Measurements from ENCODE around the gene CDV3.

CDV3 gene

GRCh38 chr3:133606342-133606741 lies 32.9 kb downstream of the CDV3 start:
- no peak for DNase-seq

- DNase-seq, result no peak
Observed at GRCh38 chr3:133606902-133607301, 33.4 kb downstream of the CDV3 start.

- no peak for DNase-seq
Observed at GRCh38 chr3:133607816-133608215, 34.3 kb downstream of the CDV3 start.

- DNase-seq, result no peak
Observed at GRCh38 chr3:133608388-133608787, 34.9 kb downstream of the CDV3 start.

- no peak for DNase-seq
Observed at GRCh38 chr3:133610031-133610430, 36.5 kb downstream of the CDV3 start.

- no peak for DNase-seq
Observed at GRCh38 chr3:133611534-133611933, 38.0 kb downstream of the CDV3 start.

- no peak for DNase-seq
Observed at GRCh38 chr3:133620066-133620784, 46.7 kb downstream of the CDV3 start.

- no peak for DNase-seq
Observed at GRCh38 chr3:133627789-133628188, 54.3 kb downstream of the CDV3 start.

GRCh38 chr3:133629146-133629545 lies 55.7 kb downstream of the CDV3 start:
- no peak for DNase-seq

- no peak for DNase-seq
Observed at GRCh38 chr3:133633439-133633838, 60.0 kb downstream of the CDV3 start.
